Measurements from ENCODE around the gene ZNF473. TPM values are rescaled to one million over a fixed set of nuclear protein-coding genes. Genes with fewer than 3 reads are reported as not detected.

The ZNF473 gene
- total RNA-seq, 1 experiment from 2014 or later, result 27.2 TPM

DNA sequence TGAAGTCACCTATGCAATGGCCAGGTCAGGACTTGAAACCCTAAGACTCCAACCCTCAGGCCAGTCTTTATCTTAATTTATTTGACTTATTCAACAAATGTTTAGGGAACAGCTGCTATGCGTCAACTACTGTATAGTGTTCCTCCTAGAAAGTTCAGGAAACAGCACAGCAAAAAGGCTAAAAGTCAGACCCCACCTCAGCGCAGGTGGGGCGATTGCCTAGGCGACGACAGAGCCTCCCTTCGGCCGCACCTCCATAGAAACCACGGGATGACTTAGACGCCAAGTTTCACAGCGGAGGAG is 1.1 kb upstream of the ZNF473 start:
- CTCF ChIA-PET, result no interaction called here
- Mint-ChIP-seq H3K27me3 (ENCODE audit: unreplicated experiment) (no peaks in the 10 kb centered on the region), H3K27ac (ENCODE audit: unreplicated experiment) (peak overlapping the region; percentile 100), H3K9me3 (ENCODE audit: low read depth, unreplicated experiment) (peaks cover 3% of the 10 kb centered on the region), H3K4me1 (ENCODE audit: low read depth, unreplicated experiment) (peaks cover 47% of the 10 kb centered on the region), H3K4me3 (ENCODE audit: low read depth, unreplicated experiment) (peak overlapping the region; percentile 99), H3K36me3 (ENCODE audit: insufficient read depth, unreplicated experiment) (peaks cover 63% of the 10 kb centered on the region)
- intact Hi-C loops (cut with micrococcal nuclease; ENCODE audit: unreplicated experiment), result loop anchor here (2.0 kb wide), 1 partner anchor 78 kb away; no protein-coding TSS in a partner anchor
- TF ChIP-seq, protein P1, sequence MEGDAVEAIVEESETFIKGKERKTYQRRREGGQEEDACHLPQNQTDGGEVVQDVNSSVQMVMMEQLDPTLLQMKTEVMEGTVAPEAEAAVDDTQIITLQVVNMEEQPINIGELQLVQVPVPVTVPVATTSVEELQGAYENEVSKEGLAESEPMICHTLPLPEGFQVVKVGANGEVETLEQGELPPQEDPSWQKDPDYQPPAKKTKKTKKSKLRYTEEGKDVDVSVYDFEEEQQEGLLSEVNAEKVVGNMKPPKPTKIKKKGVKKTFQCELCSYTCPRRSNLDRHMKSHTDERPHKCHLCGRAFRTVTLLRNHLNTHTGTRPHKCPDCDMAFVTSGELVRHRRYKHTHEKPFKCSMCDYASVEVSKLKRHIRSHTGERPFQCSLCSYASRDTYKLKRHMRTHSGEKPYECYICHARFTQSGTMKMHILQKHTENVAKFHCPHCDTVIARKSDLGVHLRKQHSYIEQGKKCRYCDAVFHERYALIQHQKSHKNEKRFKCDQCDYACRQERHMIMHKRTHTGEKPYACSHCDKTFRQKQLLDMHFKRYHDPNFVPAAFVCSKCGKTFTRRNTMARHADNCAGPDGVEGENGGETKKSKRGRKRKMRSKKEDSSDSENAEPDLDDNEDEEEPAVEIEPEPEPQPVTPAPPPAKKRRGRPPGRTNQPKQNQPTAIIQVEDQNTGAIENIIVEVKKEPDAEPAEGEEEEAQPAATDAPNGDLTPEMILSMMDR (IDR thresholded peaks at IDR 0.05; ENCODE audit: unreplicated experiment), result no peak
- no peak for DNase-seq
- BruUV-seq (replicated peaks), result no TSS peak

DNA sequence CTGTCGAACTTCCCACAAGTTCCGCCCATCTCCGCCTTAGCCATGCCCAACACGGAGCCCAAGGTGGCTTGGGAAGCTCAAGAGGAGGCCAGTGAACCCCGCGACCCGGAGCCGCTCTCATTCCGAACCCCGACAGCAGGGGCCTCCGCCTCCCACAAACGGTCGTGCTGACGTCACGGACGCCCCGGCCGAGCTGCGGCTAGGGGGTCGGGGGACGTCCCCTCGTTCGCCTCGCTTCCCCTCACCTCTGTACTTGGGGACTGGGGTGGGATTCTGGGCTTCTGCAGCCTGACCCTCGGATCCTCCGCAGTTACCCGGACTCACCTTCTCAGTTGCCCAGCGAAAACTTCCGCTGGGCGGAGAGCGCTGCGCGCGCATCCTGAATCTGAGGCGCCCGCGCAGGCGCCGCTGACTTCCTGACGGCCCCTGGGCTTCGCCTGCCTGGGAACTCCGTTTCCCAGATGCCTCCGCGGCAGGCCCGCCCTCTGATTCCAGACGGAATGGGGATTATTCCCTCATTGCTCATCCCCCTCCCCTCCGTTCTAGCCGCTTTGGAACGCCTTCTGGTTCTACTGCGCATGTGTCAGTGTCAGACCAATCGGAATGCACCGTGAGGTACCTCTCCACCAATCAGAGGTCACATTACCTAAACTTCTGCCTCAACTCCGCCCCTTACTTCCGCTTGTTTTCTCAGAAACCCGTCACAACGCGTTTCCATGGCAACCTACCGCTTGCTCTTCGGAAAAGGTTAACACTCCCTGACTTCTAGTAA is 597 bp upstream of the ZNF473 start, which contains the start of gene VRK3:
Gene VRK3, minus strand, starts transcription at position 351 of the 772 bp plus-strand sequence. CDS start 9,210 bp downstream, outside the sequence.
- Mint-ChIP-seq H3K36me3 (ENCODE audit: insufficient read depth, unreplicated experiment) (peaks cover 62% of the 10 kb centered on the region), H3K27ac (ENCODE audit: unreplicated experiment) (peak within 1 kb of the TSS; percentile 100), H3K4me1 (ENCODE audit: low read depth, unreplicated experiment) (peaks cover 47% of the 10 kb centered on the region), H3K27me3 (ENCODE audit: unreplicated experiment) (no peaks in the 10 kb centered on the region), H3K4me3 (ENCODE audit: low read depth, unreplicated experiment) (peak within 1 kb of the TSS; percentile 99), H3K9me3 (ENCODE audit: low read depth, unreplicated experiment) (peaks cover 3% of the 10 kb centered on the region)
- intact Hi-C loops (cut with micrococcal nuclease; ENCODE audit: unreplicated experiment), result loop anchor here (2.0 kb wide), 1 partner anchor 78 kb away; no protein-coding TSS in a partner anchor
- DNase-seq, result peak; percentile 99
- CTCF ChIA-PET, result interaction anchor here (0.6 kb wide), 1 partner anchor 178 kb away, joined by 5 read pairs; the partner anchor contains the start of gene MYH14
- TF ChIP-seq, protein P1 (IDR thresholded peaks at IDR 0.05; ENCODE audit: unreplicated experiment), result no peak
- BruUV-seq (replicated peaks), result TSS peak; percentile 77

- intact Hi-C loops (cut with micrococcal nuclease; ENCODE audit: unreplicated experiment), result no loop called here
- H3K4me3 Mint-ChIP-seq (ENCODE audit: low read depth, unreplicated experiment), result peak overlapping the region; percentile 99
- no peaks in the 10 kb centered on the region for H3K27me3 Mint-ChIP-seq (ENCODE audit: unreplicated experiment)
- peaks cover 37% of the 10 kb centered on the region for H3K4me1 Mint-ChIP-seq (ENCODE audit: low read depth, unreplicated experiment)
- TF ChIP-seq, protein P1 (IDR thresholded peaks at IDR 0.05; ENCODE audit: unreplicated experiment), result no peak
- peaks cover 74% of the 10 kb centered on the region for H3K36me3 Mint-ChIP-seq (ENCODE audit: insufficient read depth, unreplicated experiment)
- no peak for DNase-seq
- peaks cover 3% of the 10 kb centered on the region for H3K9me3 Mint-ChIP-seq (ENCODE audit: low read depth, unreplicated experiment)
- CTCF ChIA-PET, result interaction anchor here (0.6 kb wide), 1 partner anchor 698 kb away, joined by 7 read pairs; no protein-coding TSS in a partner anchor
- peak overlapping the region; percentile 100 for H3K27ac Mint-ChIP-seq (ENCODE audit: unreplicated experiment)
- no TSS peak for BruUV-seq (replicated peaks)
Measured at GRCh38 chr19:50026550-50026906, 723 bp downstream of the ZNF473 start.

DNA sequence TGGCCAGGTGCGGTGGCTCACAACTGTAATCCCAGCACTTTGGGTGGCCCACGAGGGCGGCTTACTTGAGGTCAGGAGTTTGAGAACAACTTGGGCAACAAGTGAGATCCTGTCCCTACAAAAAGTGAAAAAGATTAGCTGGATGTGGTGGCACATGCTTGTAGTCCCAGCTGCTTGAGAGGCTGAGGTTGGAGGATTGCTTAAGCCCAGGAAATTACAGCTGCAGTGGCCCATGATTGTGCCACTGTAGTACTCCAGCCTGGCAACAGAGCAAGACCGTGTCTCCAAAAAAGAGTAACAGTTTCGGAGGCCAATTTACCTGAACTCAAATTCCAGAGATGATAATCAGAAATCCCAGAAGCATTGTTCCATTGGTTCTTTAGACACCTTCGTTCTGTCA is 4.4 kb downstream of the ZNF473 start:
- BruUV-seq (replicated peaks), result no TSS peak
- H3K36me3 Mint-ChIP-seq (ENCODE audit: insufficient read depth, unreplicated experiment), result peaks cover 79% of the 10 kb centered on the region
- TF ChIP-seq, protein P1 (IDR thresholded peaks at IDR 0.05; ENCODE audit: unreplicated experiment), result no peak
- intact Hi-C loops (cut with micrococcal nuclease; ENCODE audit: unreplicated experiment), result no loop called here
- no peak overlapping the region for H3K4me3 Mint-ChIP-seq (ENCODE audit: low read depth, unreplicated experiment)
- peaks cover 21% of the 10 kb centered on the region for H3K4me1 Mint-ChIP-seq (ENCODE audit: low read depth, unreplicated experiment)
- peaks cover 17% of the 10 kb centered on the region for H3K9me3 Mint-ChIP-seq (ENCODE audit: low read depth, unreplicated experiment)
- DNase-seq, result no peak
- H3K27ac Mint-ChIP-seq (ENCODE audit: unreplicated experiment), result no peak overlapping the region
- no peaks in the 10 kb centered on the region for H3K27me3 Mint-ChIP-seq (ENCODE audit: unreplicated experiment)
- CTCF ChIA-PET, result interaction anchor here (0.6 kb wide), 1 partner anchor 127 kb away, joined by 4 read pairs; no protein-coding TSS in a partner anchor

All from Calu3 (cell line).